Astrocyte of the spinal cord (primary cell): ENCODE results near the gene CEP164.

ENCODE experiments used
- DNase-seq: peaks from one replicate; pipeline ENCODE4 v3.0.0; 2011; ENCODE audit warnings: low read depth, low spot score
- H3K4me3 ChIP-seq: 2 replicates; pipeline ENCODE4 v1.5.1; 2011; ENCODE audit warnings: low read depth, mild to moderate bottlenecking, low read length, moderate library complexity
- in situ Hi-C: cut with HindIII; loops from 2 replicates; pipeline ENCODE4 v1.10.0; 2017; ENCODE audit warnings: low sequenced_read_pairs
- TF ChIP-seq, protein P1 (sequence below): IDR thresholded peaks from 2 replicates; pipeline ENCODE4 v1.5.1; 2012; ENCODE audit warnings: low read depth, mild to moderate bottlenecking, low read length, inconsistent platforms

CEP164 gene

DNA sequence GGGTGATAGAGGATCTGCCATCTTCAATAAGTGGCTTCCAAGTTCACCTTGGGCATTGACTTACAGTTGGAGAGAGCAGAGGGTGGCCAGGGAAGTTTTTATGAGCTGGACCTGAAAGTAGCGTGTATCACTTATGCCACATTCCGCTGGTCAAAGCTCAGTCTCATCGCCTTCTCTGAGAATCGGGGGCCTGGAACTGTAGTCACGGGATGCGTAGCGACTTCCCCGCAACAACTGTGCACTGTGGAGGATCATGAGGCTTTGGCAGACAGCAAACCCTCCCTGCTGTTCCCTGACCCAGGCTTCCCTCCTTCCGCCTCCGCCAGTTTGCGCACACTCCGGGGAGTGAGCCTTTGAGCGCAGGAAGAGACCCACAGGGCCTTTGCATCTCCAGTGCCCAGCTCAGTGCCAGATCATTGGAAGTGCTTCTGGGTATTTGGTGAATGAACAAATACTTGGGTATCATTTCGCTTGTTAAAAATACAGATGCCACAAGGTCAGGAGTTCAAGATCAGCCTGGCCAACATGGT is 95.5 kb downstream of the CEP164 start:
- in situ Hi-C loops: no loop called here
- H3K4me3 ChIP-seq: no peak overlapping the region
- TF ChIP-seq, protein P1, sequence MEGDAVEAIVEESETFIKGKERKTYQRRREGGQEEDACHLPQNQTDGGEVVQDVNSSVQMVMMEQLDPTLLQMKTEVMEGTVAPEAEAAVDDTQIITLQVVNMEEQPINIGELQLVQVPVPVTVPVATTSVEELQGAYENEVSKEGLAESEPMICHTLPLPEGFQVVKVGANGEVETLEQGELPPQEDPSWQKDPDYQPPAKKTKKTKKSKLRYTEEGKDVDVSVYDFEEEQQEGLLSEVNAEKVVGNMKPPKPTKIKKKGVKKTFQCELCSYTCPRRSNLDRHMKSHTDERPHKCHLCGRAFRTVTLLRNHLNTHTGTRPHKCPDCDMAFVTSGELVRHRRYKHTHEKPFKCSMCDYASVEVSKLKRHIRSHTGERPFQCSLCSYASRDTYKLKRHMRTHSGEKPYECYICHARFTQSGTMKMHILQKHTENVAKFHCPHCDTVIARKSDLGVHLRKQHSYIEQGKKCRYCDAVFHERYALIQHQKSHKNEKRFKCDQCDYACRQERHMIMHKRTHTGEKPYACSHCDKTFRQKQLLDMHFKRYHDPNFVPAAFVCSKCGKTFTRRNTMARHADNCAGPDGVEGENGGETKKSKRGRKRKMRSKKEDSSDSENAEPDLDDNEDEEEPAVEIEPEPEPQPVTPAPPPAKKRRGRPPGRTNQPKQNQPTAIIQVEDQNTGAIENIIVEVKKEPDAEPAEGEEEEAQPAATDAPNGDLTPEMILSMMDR: no peak
- DNase-seq: no peak

DNA sequence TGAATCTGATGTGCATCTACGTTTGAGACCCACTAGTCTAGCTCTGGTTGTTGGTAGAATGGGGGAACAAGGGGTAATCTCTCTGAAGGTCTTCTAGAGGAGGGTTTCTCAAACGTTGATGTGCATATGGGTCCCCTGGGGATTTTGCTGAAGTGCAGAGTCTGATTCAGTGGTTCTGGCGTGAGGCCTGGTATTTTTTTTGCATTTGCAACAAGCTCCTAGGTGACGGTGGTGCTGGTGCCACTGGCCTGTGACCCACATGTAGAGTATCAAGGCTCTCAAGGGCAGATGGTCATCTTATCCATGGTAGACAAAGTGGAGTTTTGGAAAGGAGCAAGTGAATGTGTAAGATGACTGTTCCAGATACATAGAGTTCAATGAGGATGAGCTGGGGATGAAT is 97.1 kb downstream of the CEP164 start:
- DNase-seq: no peak
- no peak overlapping the region for H3K4me3 ChIP-seq
- in situ Hi-C loops: no loop called here
- TF ChIP-seq, protein P1: no peak

DNA sequence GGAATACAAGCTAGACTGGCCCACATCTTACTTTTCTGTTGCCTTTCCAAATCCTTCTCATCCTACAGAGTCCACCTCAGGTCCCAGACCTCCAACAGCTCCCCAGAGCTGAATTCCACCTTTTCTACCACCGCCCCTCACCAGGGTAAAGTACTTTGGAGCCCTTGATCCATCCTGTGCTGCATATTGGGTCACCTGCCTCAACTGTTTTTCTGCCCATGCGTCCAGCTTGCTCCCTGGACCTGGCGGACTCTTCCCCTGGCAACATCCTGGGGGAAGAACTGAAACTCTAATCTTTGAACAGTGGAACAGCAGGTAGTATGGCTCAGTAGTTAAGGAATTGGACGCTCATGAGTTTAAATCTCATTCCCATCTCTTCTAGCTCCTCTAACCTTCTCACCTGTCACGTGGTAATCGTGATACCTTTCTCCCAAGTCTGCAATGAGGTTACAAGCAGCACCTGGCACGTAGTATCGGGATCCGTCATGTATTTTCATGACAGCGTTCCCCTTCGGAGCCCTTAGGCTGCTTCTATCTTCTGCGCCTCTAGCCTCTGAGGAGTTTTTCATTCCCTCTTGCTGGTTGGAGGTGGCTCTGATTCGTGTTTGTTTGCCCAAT is 98.1 kb downstream of the CEP164 start:
- H3K4me3 ChIP-seq: no peak overlapping the region
- TF ChIP-seq, protein P1: no peak
- DNase-seq: no peak
- in situ Hi-C loops: no loop called here

DNA sequence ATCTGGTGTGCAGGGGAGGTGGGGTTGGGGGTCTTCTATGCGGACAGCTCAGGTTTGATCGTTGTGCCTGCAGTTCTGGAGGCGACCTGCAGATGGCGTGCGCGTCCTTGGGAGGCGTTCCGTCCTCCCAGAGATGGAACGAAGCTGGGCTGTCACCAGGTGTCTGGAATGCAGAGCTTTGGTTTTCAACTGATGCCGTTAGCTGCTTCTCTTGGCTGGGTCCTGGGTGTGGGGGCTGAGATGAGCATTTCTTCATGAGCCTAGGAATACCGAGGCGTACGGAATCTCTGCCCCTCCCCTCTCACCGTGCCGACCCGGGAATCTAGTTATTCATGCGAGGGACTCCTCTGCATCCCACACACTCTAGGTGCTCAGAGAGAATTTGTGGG is 98.6 kb downstream of the CEP164 start:
- no peak overlapping the region for H3K4me3 ChIP-seq
- in situ Hi-C loops: no loop called here

DNA sequence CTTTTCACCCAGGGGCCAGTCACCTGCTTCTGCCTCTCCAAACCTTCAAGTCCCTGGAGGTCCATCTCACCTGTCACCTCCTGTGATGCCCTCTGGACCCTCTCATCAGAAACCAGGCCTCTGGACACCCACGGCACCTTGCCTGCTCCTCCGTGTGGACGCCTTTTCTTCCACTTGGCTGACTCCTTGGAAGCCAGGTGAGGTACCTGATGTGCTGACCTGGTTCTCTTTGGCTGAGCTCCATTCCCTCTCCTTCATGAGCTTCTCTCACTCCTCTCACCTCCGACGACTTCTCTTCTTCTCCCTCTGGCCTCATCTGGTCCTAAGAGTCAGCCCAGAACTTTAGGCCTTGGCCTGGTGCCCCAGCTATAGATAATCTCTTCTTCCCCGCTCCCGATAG is 99.3 kb downstream of the CEP164 start:
- TF ChIP-seq, protein P1: no peak
- in situ Hi-C loops: no loop called here
- H3K4me3 ChIP-seq: no peak overlapping the region
- DNase-seq: no peak

More for the DNA sequence above, 98.6 kb downstream of the CEP164 start:
- DNase-seq: peak; percentile 37
- TF ChIP-seq, protein P1: peak; percentile 99

DNA sequence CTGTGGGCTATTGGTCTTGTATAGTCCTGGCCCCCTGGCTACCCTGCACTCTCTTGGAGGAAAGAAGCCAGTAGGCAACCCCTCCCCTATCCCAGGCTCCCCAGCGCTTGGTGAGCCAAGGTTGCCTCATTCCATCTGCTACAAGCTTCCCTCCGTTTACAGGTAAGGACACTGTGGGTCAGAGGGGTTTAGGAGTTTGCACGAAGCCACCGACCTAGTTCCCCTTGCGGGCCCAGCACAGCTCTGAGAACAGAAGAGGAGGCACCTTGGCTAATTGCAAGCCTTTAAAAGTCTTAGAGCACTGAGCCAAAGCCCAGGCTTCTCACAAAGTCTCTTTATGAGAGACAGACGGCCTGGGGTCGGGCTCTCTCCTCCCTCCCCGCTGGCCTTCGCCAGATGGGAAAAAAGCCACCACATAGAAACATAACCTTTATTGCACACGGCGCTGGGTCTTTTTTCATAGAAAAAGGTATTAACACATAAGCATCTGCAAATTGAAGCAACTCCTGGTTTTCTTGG is 99.8 kb downstream of the CEP164 start:
- no peak for DNase-seq
- TF ChIP-seq, protein P1: no peak
- in situ Hi-C loops: no loop called here
- no peak overlapping the region for H3K4me3 ChIP-seq
